ENCODE measurements around the gene VAV3.
"Not testable (repeated sequence)": the region's sequence is repeated elsewhere in the genome, so short reads cannot be mapped to it uniquely, and the experiment has no call there.

The VAV3 gene

GRCh38 chr1:107706182-107706581, 258.8 kb downstream of the VAV3 start:
- Histone ChIP-seq H3K27me3 (ENCODE audit: insufficient read depth, low read length) (peaks cover 10% of the 10 kb centered on the region; the same call in 1 of the 2 replicates), H3K27ac (ENCODE audit: low read depth, low read length) (no peak overlapping the region), H3K36me3 (ENCODE audit: insufficient read depth, low read length) (no peaks in the 10 kb centered on the region), H3K79me2 (ENCODE audit: control insufficient read depth, insufficient read depth, low read length, unreplicated experiment) (no peaks in the 10 kb centered on the region), H3K4me1 (ENCODE audit: control insufficient read depth, insufficient read depth, low read length, unreplicated experiment) (no peaks in the 10 kb centered on the region), H2AFZ (ENCODE audit: low read length, unreplicated experiment) (no peak overlapping the region), H3K4me3 (ENCODE audit: low read depth, low read length) (no peak overlapping the region)

- no peaks in the 10 kb centered on the region for H3K4me1 ChIP-seq (ENCODE audit: control insufficient read depth, insufficient read depth, low read length, unreplicated experiment)
- H3K36me3 ChIP-seq (ENCODE audit: insufficient read depth, low read length): no peaks in the 10 kb centered on the region
- no peak overlapping the region for H3K4me3 ChIP-seq (ENCODE audit: low read depth, low read length)
- peaks cover 10% of the 10 kb centered on the region; the same call in 1 of the 2 replicates for H3K27me3 ChIP-seq (ENCODE audit: insufficient read depth, low read length)
- no peak overlapping the region for H2AFZ ChIP-seq (ENCODE audit: low read length, unreplicated experiment)
- no peaks in the 10 kb centered on the region for H3K79me2 ChIP-seq (ENCODE audit: control insufficient read depth, insufficient read depth, low read length, unreplicated experiment)
- no peak overlapping the region for H3K27ac ChIP-seq (ENCODE audit: low read depth, low read length)
Observed at GRCh38 chr1:107704911-107705310, 260.1 kb downstream of the VAV3 start.

- Histone ChIP-seq H3K4me1 (ENCODE audit: control insufficient read depth, insufficient read depth, low read length, unreplicated experiment) (no peaks in the 10 kb centered on the region), H3K79me2 (ENCODE audit: control insufficient read depth, insufficient read depth, low read length, unreplicated experiment) (no peaks in the 10 kb centered on the region), H3K27ac (ENCODE audit: low read depth, low read length) (no peak overlapping the region), H3K4me3 (ENCODE audit: low read depth, low read length) (no peak overlapping the region), H2AFZ (ENCODE audit: low read length, unreplicated experiment) (no peak overlapping the region), H3K36me3 (ENCODE audit: insufficient read depth, low read length) (no peaks in the 10 kb centered on the region), H3K27me3 (ENCODE audit: insufficient read depth, low read length) (peaks cover 10% of the 10 kb centered on the region; the same call in 1 of the 2 replicates)
Observed at GRCh38 chr1:107702946-107703571, 261.9 kb downstream of the VAV3 start.

- H3K27ac ChIP-seq (ENCODE audit: low read depth, low read length): not testable (repeated sequence)
Observed at GRCh38 chr1:107700651-107701050, 264.3 kb downstream of the VAV3 start.

GRCh38 chr1:107698161-107698560, 266.8 kb downstream of the VAV3 start:
- H3K27ac ChIP-seq (ENCODE audit: low read depth, low read length): no peak overlapping the region
- no peak overlapping the region for H3K4me3 ChIP-seq (ENCODE audit: low read depth, low read length)
- H2AFZ ChIP-seq (ENCODE audit: low read length, unreplicated experiment): no peak overlapping the region
- H3K36me3 ChIP-seq (ENCODE audit: insufficient read depth, low read length): no peaks in the 10 kb centered on the region
- H3K27me3 ChIP-seq (ENCODE audit: insufficient read depth, low read length): no peaks in the 10 kb centered on the region
- no peaks in the 10 kb centered on the region for H3K79me2 ChIP-seq (ENCODE audit: control insufficient read depth, insufficient read depth, low read length, unreplicated experiment)
- H3K4me1 ChIP-seq (ENCODE audit: control insufficient read depth, insufficient read depth, low read length, unreplicated experiment): no peaks in the 10 kb centered on the region

More at GRCh38 chr1:107700651-107701050, 264.3 kb downstream of the VAV3 start:
- not testable (repeated sequence) for H3K36me3 ChIP-seq (ENCODE audit: insufficient read depth, low read length); H3K79me2 ChIP-seq (ENCODE audit: control insufficient read depth, insufficient read depth, low read length, unreplicated experiment); H2AFZ ChIP-seq (ENCODE audit: low read length, unreplicated experiment); H3K4me3 ChIP-seq (ENCODE audit: low read depth, low read length); H3K27me3 ChIP-seq (ENCODE audit: insufficient read depth, low read length); H3K4me1 ChIP-seq (ENCODE audit: control insufficient read depth, insufficient read depth, low read length, unreplicated experiment)

- Histone ChIP-seq H3K36me3 (ENCODE audit: insufficient read depth, low read length) (no peaks in the 10 kb centered on the region), H2AFZ (ENCODE audit: low read length, unreplicated experiment) (no peak overlapping the region), H3K4me3 (ENCODE audit: low read depth, low read length) (no peak overlapping the region), H3K79me2 (ENCODE audit: control insufficient read depth, insufficient read depth, low read length, unreplicated experiment) (no peaks in the 10 kb centered on the region), H3K27me3 (ENCODE audit: insufficient read depth, low read length) (no peaks in the 10 kb centered on the region; the same call in 1 of the 2 replicates), H3K27ac (ENCODE audit: low read depth, low read length) (no peak overlapping the region), H3K4me1 (ENCODE audit: control insufficient read depth, insufficient read depth, low read length, unreplicated experiment) (no peaks in the 10 kb centered on the region)
Observed at GRCh38 chr1:107695341-107695740, 269.6 kb downstream of the VAV3 start.

GRCh38 chr1:107692580-107693345, 272.2 kb downstream of the VAV3 start:
- no peaks in the 10 kb centered on the region for H3K36me3 ChIP-seq (ENCODE audit: insufficient read depth, low read length)
- H3K4me3 ChIP-seq (ENCODE audit: low read depth, low read length): no peak overlapping the region
- H3K4me1 ChIP-seq (ENCODE audit: control insufficient read depth, insufficient read depth, low read length, unreplicated experiment): no peaks in the 10 kb centered on the region
- H2AFZ ChIP-seq (ENCODE audit: low read length, unreplicated experiment): no peak overlapping the region
- H3K79me2 ChIP-seq (ENCODE audit: control insufficient read depth, insufficient read depth, low read length, unreplicated experiment): no peaks in the 10 kb centered on the region
- H3K27ac ChIP-seq (ENCODE audit: low read depth, low read length): no peak overlapping the region
- no peaks in the 10 kb centered on the region; the same call in 1 of the 2 replicates for H3K27me3 ChIP-seq (ENCODE audit: insufficient read depth, low read length)

- H3K36me3 ChIP-seq (ENCODE audit: insufficient read depth, low read length): no peaks in the 10 kb centered on the region
- no peaks in the 10 kb centered on the region; the same call in 1 of the 2 replicates for H3K27me3 ChIP-seq (ENCODE audit: insufficient read depth, low read length)
- H2AFZ ChIP-seq (ENCODE audit: low read length, unreplicated experiment): no peak overlapping the region
- no peak overlapping the region for H3K4me3 ChIP-seq (ENCODE audit: low read depth, low read length)
- no peaks in the 10 kb centered on the region for H3K4me1 ChIP-seq (ENCODE audit: control insufficient read depth, insufficient read depth, low read length, unreplicated experiment)
- H3K79me2 ChIP-seq (ENCODE audit: control insufficient read depth, insufficient read depth, low read length, unreplicated experiment): no peaks in the 10 kb centered on the region
- H3K27ac ChIP-seq (ENCODE audit: low read depth, low read length): no peak overlapping the region
Observed at GRCh38 chr1:107691540-107691939, 273.4 kb downstream of the VAV3 start.

- H3K4me1 ChIP-seq (ENCODE audit: control insufficient read depth, insufficient read depth, low read length, unreplicated experiment): no peaks in the 10 kb centered on the region
- no peak overlapping the region for H3K4me3 ChIP-seq (ENCODE audit: low read depth, low read length)
- no peaks in the 10 kb centered on the region; the same call in 1 of the 2 replicates for H3K27me3 ChIP-seq (ENCODE audit: insufficient read depth, low read length)
- H3K36me3 ChIP-seq (ENCODE audit: insufficient read depth, low read length): no peaks in the 10 kb centered on the region
- no peak overlapping the region for H3K27ac ChIP-seq (ENCODE audit: low read depth, low read length)
- H2AFZ ChIP-seq (ENCODE audit: low read length, unreplicated experiment): no peak overlapping the region
- H3K79me2 ChIP-seq (ENCODE audit: control insufficient read depth, insufficient read depth, low read length, unreplicated experiment): no peaks in the 10 kb centered on the region
Observed at GRCh38 chr1:107690491-107690890, 274.5 kb downstream of the VAV3 start.

- no peak overlapping the region for H3K4me3 ChIP-seq (ENCODE audit: low read depth, low read length)
- H2AFZ ChIP-seq (ENCODE audit: low read length, unreplicated experiment): no peak overlapping the region
- no peaks in the 10 kb centered on the region for H3K79me2 ChIP-seq (ENCODE audit: control insufficient read depth, insufficient read depth, low read length, unreplicated experiment)
- no peaks in the 10 kb centered on the region for H3K36me3 ChIP-seq (ENCODE audit: insufficient read depth, low read length)
- H3K4me1 ChIP-seq (ENCODE audit: control insufficient read depth, insufficient read depth, low read length, unreplicated experiment): no peaks in the 10 kb centered on the region
- no peaks in the 10 kb centered on the region; the same call in 1 of the 2 replicates for H3K27me3 ChIP-seq (ENCODE audit: insufficient read depth, low read length)
- H3K27ac ChIP-seq (ENCODE audit: low read depth, low read length): no peak overlapping the region
Observed at GRCh38 chr1:107689733-107690132, 275.2 kb downstream of the VAV3 start.

GRCh38 chr1:107689159-107689558, 275.8 kb downstream of the VAV3 start:
- H3K27ac ChIP-seq (ENCODE audit: low read depth, low read length): no peak overlapping the region
- H3K79me2 ChIP-seq (ENCODE audit: control insufficient read depth, insufficient read depth, low read length, unreplicated experiment): no peaks in the 10 kb centered on the region
- no peaks in the 10 kb centered on the region for H3K4me1 ChIP-seq (ENCODE audit: control insufficient read depth, insufficient read depth, low read length, unreplicated experiment)
- no peak overlapping the region for H3K4me3 ChIP-seq (ENCODE audit: low read depth, low read length)
- no peaks in the 10 kb centered on the region for H3K36me3 ChIP-seq (ENCODE audit: insufficient read depth, low read length)
- no peaks in the 10 kb centered on the region; the same call in 1 of the 2 replicates for H3K27me3 ChIP-seq (ENCODE audit: insufficient read depth, low read length)
- H2AFZ ChIP-seq (ENCODE audit: low read length, unreplicated experiment): no peak overlapping the region
